Superior temporal gyrus (tissue), 1 donor: ENCODE results near the gene RGS1.

Source experiments
- DNase-seq: peaks from one replicate; pipeline ENCODE4 v3.0.0-alpha.2; 2016; ENCODE audit errors: extremely low spot score

RGS1 gene

GRCh38 chr1:192581131-192581927, 5.8 kb downstream of the RGS1 start:
- no peak for DNase-seq

- DNase-seq, result no peak
Observed at GRCh38 chr1:192584866-192585265, 9.3 kb downstream of the RGS1 start.

- DNase-seq, result no peak
Observed at GRCh38 chr1:192587386-192588266, 12.1 kb downstream of the RGS1 start.

GRCh38 chr1:192588546-192588945, 13.0 kb downstream of the RGS1 start:
- no peak for DNase-seq

GRCh38 chr1:192589813-192590212, 14.2 kb downstream of the RGS1 start:
- DNase-seq, result no peak

GRCh38 chr1:192592517-192592916, 16.9 kb downstream of the RGS1 start:
- no peak for DNase-seq

- no peak for DNase-seq
Observed at GRCh38 chr1:192592981-192593708, 17.6 kb downstream of the RGS1 start.

- DNase-seq, result no peak
Observed at GRCh38 chr1:192595299-192595698, 19.7 kb downstream of the RGS1 start.

- DNase-seq, result no peak
Observed at GRCh38 chr1:192598589-192598988, 23.0 kb downstream of the RGS1 start.

- DNase-seq, result no peak
Observed at GRCh38 chr1:192600275-192600674, 24.7 kb downstream of the RGS1 start.

GRCh38 chr1:192601143-192601542, 25.6 kb downstream of the RGS1 start:
- DNase-seq, result no peak

GRCh38 chr1:192601567-192601966, 26.0 kb downstream of the RGS1 start:
- DNase-seq, result no peak

GRCh38 chr1:192602757-192603156, 27.2 kb downstream of the RGS1 start:
- DNase-seq, result no peak

GRCh38 chr1:192603218-192603787, 27.7 kb downstream of the RGS1 start:
- no peak for DNase-seq

- no peak for DNase-seq
Observed at GRCh38 chr1:192604979-192605620, 29.5 kb downstream of the RGS1 start.

- DNase-seq, result no peak
Observed at GRCh38 chr1:192608671-192609070, 33.1 kb downstream of the RGS1 start.

GRCh38 chr1:192609110-192610079, 33.8 kb downstream of the RGS1 start:
- peak; percentile 22 for DNase-seq

GRCh38 chr1:192610112-192610889, 34.7 kb downstream of the RGS1 start:
- peak; percentile 55 for DNase-seq

- no peak for DNase-seq
Observed at GRCh38 chr1:192615055-192615454, 39.5 kb downstream of the RGS1 start.
